ENCODE results near the gene ASB3.
"Not testable (repeated sequence)": the region's sequence is repeated elsewhere in the genome, so short reads cannot be mapped to it uniquely, and the experiment has no call there.

ASB3 gene

GRCh38 chr2:53729143-53729762 lies 57.5 kb downstream of the ASB3 start:
- DNase-seq: no peak

- DNase-seq: no peak
These were observed 58.8 kb downstream of the ASB3 start for GRCh38 chr2:53727921-53728320.

GRCh38 chr2:53725662-53726061 lies 61.1 kb downstream of the ASB3 start:
- no peak for DNase-seq

GRCh38 chr2:53724536-53724935 lies 62.2 kb downstream of the ASB3 start:
- DNase-seq: no peak

- not testable (repeated sequence) for DNase-seq
These were observed 65.8 kb downstream of the ASB3 start for GRCh38 chr2:53720944-53721343.

GRCh38 chr2:53715568-53715967 lies 71.2 kb downstream of the ASB3 start:
- no peak for DNase-seq

GRCh38 chr2:53711271-53711780 lies 75.4 kb downstream of the ASB3 start:
- DNase-seq: no peak

- DNase-seq: no peak
These were observed 77.8 kb downstream of the ASB3 start for GRCh38 chr2:53708988-53709387.

GRCh38 chr2:53701221-53701620 lies 85.5 kb downstream of the ASB3 start:
- no peak for DNase-seq

- no peak for DNase-seq
These were observed 89.1 kb downstream of the ASB3 start for GRCh38 chr2:53697686-53698085.

- DNase-seq: no peak
These were observed 89.7 kb downstream of the ASB3 start for GRCh38 chr2:53697092-53697491.

- DNase-seq: no peak
These were observed 91.2 kb downstream of the ASB3 start for GRCh38 chr2:53695575-53695974.

- DNase-seq: no peak
These were observed 92.5 kb downstream of the ASB3 start for GRCh38 chr2:53694096-53694771.

GRCh38 chr2:53690876-53691275 lies 95.9 kb downstream of the ASB3 start:
- no peak for DNase-seq

- DNase-seq: no peak
These were observed 113.8 kb downstream of the ASB3 start for GRCh38 chr2:53672881-53673522.

GRCh38 chr2:53670331-53670730 lies 116.4 kb downstream of the ASB3 start:
- no peak for DNase-seq

GRCh38 chr2:53668624-53669026 lies 118.1 kb downstream of the ASB3 start:
- no peak for DNase-seq

GRCh38 chr2:53667130-53667529 lies 119.6 kb downstream of the ASB3 start:
- not testable (repeated sequence) for DNase-seq

- DNase-seq: no peak
These were observed 125.9 kb downstream of the ASB3 start for GRCh38 chr2:53660886-53661285.

GRCh38 chr2:53658474-53658873 lies 128.3 kb downstream of the ASB3 start:
- not testable (repeated sequence) for DNase-seq

- DNase-seq: no peak
These were observed 131.5 kb downstream of the ASB3 start for GRCh38 chr2:53655256-53655655.

- no peak for DNase-seq
These were observed 132.4 kb downstream of the ASB3 start for GRCh38 chr2:53654396-53654795.

- no peak for DNase-seq
These were observed 134.6 kb downstream of the ASB3 start for GRCh38 chr2:53652131-53652530.

- DNase-seq: no peak
These were observed 140.0 kb downstream of the ASB3 start for GRCh38 chr2:53646788-53647187.

Data from activated CD4-positive, alpha-beta T cell treated with anti-CD3 and anti-CD28 coated beads for 1 hour (primary cell).